Measurements from ENCODE around the gene ATP6V0E2. TPM values are rescaled to one million over a fixed set of nuclear protein-coding genes. Genes with fewer than 3 reads are reported as not detected.

Gene ATP6V0E2
- polyA plus RNA-seq, 2 of the 4 experiments (the other 2 are of a cell fraction), result 17.3 to 44.9 TPM

- Histone ChIP-seq H3K4me2 (peak overlapping the region; percentile 79), H3K4me3 (peak overlapping the region; percentile 79), H3K27ac (peak overlapping the region; percentile 85 to 89), H3K9me3 (no peaks in the 10 kb centered on the region), H3K4me1 (peaks cover 10% of the 10 kb centered on the region; the same call in 2 of the 3 replicates)
- WGBS (ENCODE audit: missing lambda C conversion rate), result 10% methylated on average over 6 of the region's 6 CpGs
- no peak for TF ChIP-seq TP53 (CRISPR knock-in tag; IDR thresholded peaks at IDR 0.05)
- TF ChIP-seq FOSL2 (IDR thresholded peaks at IDR 0.05), result no peak
- no peak for TF ChIP-seq FOSL2 (CRISPR knock-in tag; IDR thresholded peaks at IDR 0.05)
- TF ChIP-seq HOXB13 (CRISPR knock-in tag; IDR thresholded peaks at IDR 0.05; ENCODE audit: low read depth), result no peak
- TF ChIP-seq ZSCAN20 (CRISPR knock-in tag; IDR thresholded peaks at IDR 0.05), result no peak
- TF ChIP-seq ZNF302 (CRISPR knock-in tag; IDR thresholded peaks at IDR 0.05), result no peak
- TF ChIP-seq, protein P1, sequence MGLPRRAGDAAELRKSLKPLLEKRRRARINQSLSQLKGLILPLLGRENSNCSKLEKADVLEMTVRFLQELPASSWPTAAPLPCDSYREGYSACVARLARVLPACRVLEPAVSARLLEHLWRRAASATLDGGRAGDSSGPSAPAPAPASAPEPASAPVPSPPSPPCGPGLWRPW (IDR thresholded peaks at IDR 0.05), result no peak
- ATAC-seq (peak; percentile 29 to 31; a peak in 4 of 6 replicates), FAIRE-seq (no peak), DNase-seq (ENCODE audit: low read depth in 1 of 2, low spot score in 1 of 2) (peak; percentile 35 to 36)
- ChIA-PET POLR2A (no interaction called here), CTCF (interaction anchor here (0.6 to 1.8 kb wide), 4 partner anchors 9 to 542 kb away, joined by 3 to 7 read pairs (median 4); no protein-coding TSS in a partner anchor)
These were observed 34.8 kb upstream of the ATP6V0E2 start for GRCh38 chr7:149838992-149839408.

GRCh38 chr7:149839933-149840332, 33.8 kb upstream of the ATP6V0E2 start:
- ChIA-PET CTCF (interaction anchor here (0.6 to 1.8 kb wide), 5 partner anchors 8 to 1388 kb away, joined by 3 to 7 read pairs (median 5); no protein-coding TSS in a partner anchor), POLR2A (no interaction called here)
- TF ChIP-seq RAD21 (conservative IDR thresholded peaks at IDR 0.05 in 1 of 2, IDR thresholded peaks at IDR 0.05 in 1 of 2), result no peak
- TF ChIP-seq FOXS1 (CRISPR knock-in tag; IDR thresholded peaks at IDR 0.05), result no peak
- TF ChIP-seq TFCP2L1 (CRISPR knock-in tag; IDR thresholded peaks at IDR 0.05), result no peak
- TF ChIP-seq ZFP36 (IDR thresholded peaks at IDR 0.05; ENCODE audit: borderline replicate concordance, partially characterized antibody), result no peak
- no peak for TF ChIP-seq CTCF (IDR thresholded peaks at IDR 0.05)
- Histone ChIP-seq H3K9me3 (no peaks in the 10 kb centered on the region), H3K27ac (no peak overlapping the region), H3K4me3 (no peak overlapping the region), H3K4me1 (peaks cover 10% of the 10 kb centered on the region; the same call in 2 of the 3 replicates), H3K4me2 (peak overlapping the region; percentile 79; the same call in 2 of the 3 replicates)
- DNase-seq (ENCODE audit: low read depth in 1 of 2, low spot score in 1 of 2) (no peak), ATAC-seq (no peak), FAIRE-seq (no peak)
- WGBS (ENCODE audit: missing lambda C conversion rate), result 95% methylated on average over 5 of the region's 5 CpGs

DNA sequence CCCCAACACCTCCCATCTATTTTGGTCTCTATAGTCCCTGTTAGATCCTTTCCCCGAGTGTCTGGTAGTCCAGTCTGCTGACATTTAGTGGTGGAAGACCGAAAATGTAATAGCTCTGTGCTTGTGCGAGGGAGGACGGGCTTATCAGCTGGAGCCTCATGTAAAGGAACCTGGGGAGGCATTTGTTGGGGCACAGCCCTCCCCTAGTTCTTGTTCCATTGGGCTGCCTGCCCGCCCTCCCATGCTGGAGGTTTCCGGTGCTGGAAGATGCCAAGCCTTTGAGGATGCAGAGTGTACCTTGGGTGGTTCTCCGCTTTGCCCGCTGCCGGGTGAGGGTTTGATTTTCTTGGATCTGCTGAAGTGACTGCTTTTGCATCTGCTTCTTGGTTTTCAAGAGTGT, 30.2 kb upstream of the ATP6V0E2 start:
- WGBS (ENCODE audit: missing lambda C conversion rate), result 92% methylated on average over 9 of the region's 9 CpGs
- ChIA-PET CTCF (no interaction called here), POLR2A (no interaction called here)
- ATAC-seq (no peak), DNase-seq (ENCODE audit: low read depth in 1 of 2, low spot score in 1 of 2) (no peak), FAIRE-seq (no peak)
- TF ChIP-seq ESRRA (IDR thresholded peaks at IDR 0.05; ENCODE audit: borderline replicate concordance, low read length) (no peak), KDM5A (IDR thresholded peaks at IDR 0.05) (no peak), MAZ (IDR thresholded peaks at IDR 0.05; ENCODE audit: borderline replicate concordance, low read depth, low read length) (no peak), BHLHE40 (IDR thresholded peaks at IDR 0.05; ENCODE audit: low read depth, low read length) (no peak), NR3C1 (IDR thresholded peaks at IDR 0.05) (no peak)
- no peaks in the 10 kb centered on the region for H3K9me3 ChIP-seq
- H3K4me3 ChIP-seq, result no peak overlapping the region
- H3K27ac ChIP-seq, result no peak overlapping the region
- H3K4me1 ChIP-seq, result peaks cover 6% of the 10 kb centered on the region; the same call in 2 of the 3 replicates
- no peak overlapping the region for H3K4me2 ChIP-seq

GRCh38 chr7:149844445-149844844, 29.3 kb upstream of the ATP6V0E2 start:
- ChIA-PET POLR2A (no interaction called here), CTCF (no interaction called here)
- TF ChIP-seq, protein P1 (IDR thresholded peaks at IDR 0.05), result no peak
- TF ChIP-seq NR3C1 (IDR thresholded peaks at IDR 0.05) (no peak), MYC (IDR thresholded peaks at IDR 0.05; ENCODE audit: borderline replicate concordance, low read length) (no peak), PHF8 (IDR thresholded peaks at IDR 0.05; ENCODE audit: borderline replicate concordance, low read depth) (no peak), TP53 (CRISPR knock-in tag; IDR thresholded peaks at IDR 0.05) (no peak), MAZ (IDR thresholded peaks at IDR 0.05; ENCODE audit: borderline replicate concordance, low read depth, low read length) (no peak), EP300 (IDR thresholded peaks at IDR 0.05) (no peak), ESRRA (IDR thresholded peaks at IDR 0.05; ENCODE audit: borderline replicate concordance, low read length) (no peak), MAFK (IDR thresholded peaks at IDR 0.05; ENCODE audit: partially characterized antibody) (no peak)
- Histone ChIP-seq H3K9me3 (no peaks in the 10 kb centered on the region), H3K4me1 (peaks cover 3% of the 10 kb centered on the region; the same call in 2 of the 3 replicates), H3K27ac (no peak overlapping the region), H3K4me3 (no peak overlapping the region), H3K4me2 (no peak overlapping the region)
- WGBS (ENCODE audit: missing lambda C conversion rate), result 50% methylated on average over 6 of the region's 6 CpGs
- DNase-seq (ENCODE audit: low read depth in 1 of 2, low spot score in 1 of 2), result no peak
- FAIRE-seq, result no peak
- no peak for ATAC-seq
